Keratinocyte (primary cell): ENCODE results near the gene H19.

Experiments used
- CTCF ChIP-seq, 3 experiments: IDR thresholded peaks in 1 of 3; conservative IDR thresholded peaks in 1 of 3; optimal IDR thresholded peaks in 1 of 3; 2 replicates in 2 of 3; 3 replicates in 1 of 3; pipeline versions ENCODE3 to v1.5.1; 2011; ENCODE audit warnings: low read length in 3 of 3, mild to moderate bottlenecking in 3 of 3, moderate library complexity in 2 of 3, control low read depth in 1 of 3, inconsistent platforms in 1 of 3; ENCODE audit not compliant: insufficient read depth in 2 of 3; ENCODE audit errors: extremely low read depth in 1 of 3
- EZH2 ChIP-seq: IDR thresholded peaks from one replicate; pipeline ENCODE4 v1.6.1; 2012; ENCODE audit warnings: inconsistent platforms, mild to moderate bottlenecking, low read length, moderate library complexity

DNA sequence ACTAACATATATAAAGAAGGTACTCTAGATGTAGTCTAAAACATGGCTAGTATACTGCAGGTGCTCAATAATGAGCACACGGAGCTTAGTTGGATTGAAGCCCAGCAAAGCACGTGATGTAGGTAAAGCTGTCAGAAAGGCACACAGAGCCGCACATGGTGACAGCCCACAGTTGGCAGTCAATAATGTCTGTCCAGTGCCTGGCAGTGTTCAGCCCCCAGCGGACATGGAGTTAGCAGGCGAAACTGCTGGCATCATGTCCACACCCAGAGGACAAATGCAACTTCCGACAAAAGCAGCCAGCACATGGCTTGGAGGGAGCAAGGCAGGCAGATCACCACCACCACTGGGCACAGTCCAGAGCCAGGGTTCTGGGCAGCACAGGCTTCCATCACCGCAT, 43.5 kb upstream of the H19 start:
- TF ChIP-seq CTCF (optimal IDR thresholded peaks at IDR 0.05 in 1 of 3, IDR thresholded peaks at IDR 0.05 in 1 of 3, conservative IDR thresholded peaks at IDR 0.05 in 1 of 3; ENCODE audit: extremely low read depth in 1 of 3, insufficient read depth in 2 of 3, low read length in 3 of 3) (no peak), EZH2 (no peak)
